GM18519 (cell line): ENCODE results near the gene CCDC195.
A peak's percentile ranks its signal among the peaks of the same experiment; 100 is the strongest.

Source experiments
- ATAC-seq: cut with Tn5 transposase; IDR thresholded peaks from one replicate; pipeline ENCODE4 v1.9.1; 2021; ENCODE audit warnings: mild to moderate bottlenecking, moderate library complexity; ENCODE audit not compliant: unreplicated experiment, low FRiP score

Gene CCDC195

DNA sequence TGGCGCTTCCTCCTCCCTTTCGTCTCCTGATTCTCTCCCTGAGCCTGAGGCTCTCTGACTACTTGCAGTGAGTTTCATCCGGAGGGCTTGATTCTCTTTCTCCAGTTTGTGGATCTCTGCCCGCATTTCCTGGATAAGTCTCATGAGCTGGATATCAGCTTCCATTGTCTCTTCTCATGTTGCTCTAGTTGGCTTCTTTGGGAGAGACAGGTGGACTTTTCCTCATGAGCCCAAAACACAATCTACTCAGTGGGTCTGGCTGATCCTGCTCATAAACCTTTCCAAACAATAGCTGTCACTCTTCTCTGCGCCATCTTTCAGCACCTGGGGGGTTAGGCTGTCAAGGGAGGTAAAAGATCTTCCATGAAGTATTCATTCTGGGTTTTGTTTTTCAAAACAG lies at the start of gene CCDC195:
Gene CCDC195 (minus strand): TSS at position 165 of the 400 bp plus-strand sequence. CDS start 0 bp downstream, at position 165.
- no peak for ATAC-seq

- peak; percentile 57 for ATAC-seq
Measured at GRCh38 chr2:224764565-224765236, 48.5 kb upstream of the CCDC195 start.

GRCh38 chr2:224757934-224758548 lies 41.9 kb upstream of the CCDC195 start:
- ATAC-seq: no peak

GRCh38 chr2:224753743-224754540 lies 37.8 kb upstream of the CCDC195 start:
- ATAC-seq: no peak

DNA sequence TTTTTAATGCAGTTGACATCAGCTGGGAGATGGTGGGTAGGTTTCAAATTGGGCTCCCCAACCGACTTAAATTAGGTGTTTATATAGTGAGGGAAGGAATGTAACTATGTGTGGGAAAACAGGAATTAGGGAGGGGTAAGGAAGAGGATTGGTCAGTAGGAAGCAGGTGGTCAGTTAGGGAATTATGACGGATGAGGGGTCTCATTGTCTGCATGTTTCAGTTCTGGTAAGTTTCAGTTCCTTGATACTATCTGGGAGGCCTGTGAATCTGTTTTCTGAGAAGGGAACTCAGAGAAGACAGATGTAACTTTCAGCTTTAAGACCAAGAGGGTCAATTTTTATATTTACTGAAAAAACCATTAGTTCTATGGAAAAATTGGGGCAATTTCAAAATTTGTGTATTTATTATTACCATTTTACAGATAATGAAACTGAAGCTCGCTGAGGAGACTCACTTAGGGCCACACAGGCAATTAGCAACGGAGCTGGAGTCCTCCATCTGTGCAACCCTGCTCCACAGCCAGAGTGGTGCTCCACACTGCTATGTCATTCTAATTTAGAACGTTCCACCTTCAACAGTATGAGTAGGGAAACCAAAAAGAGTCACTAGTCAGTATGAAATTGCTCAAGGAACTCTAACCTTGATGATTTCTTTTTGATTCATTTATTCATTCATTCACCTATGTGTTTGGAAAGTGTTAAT lies 36.0 kb upstream of the CCDC195 start:
- peak; percentile 61 for ATAC-seq

GRCh38 chr2:224749136-224749535 lies 33.0 kb upstream of the CCDC195 start:
- no peak for ATAC-seq

- no peak for ATAC-seq
Measured at GRCh38 chr2:224747765-224748164, 31.6 kb upstream of the CCDC195 start.

GRCh38 chr2:224736227-224736626 lies 20.1 kb upstream of the CCDC195 start:
- ATAC-seq: no peak

DNA sequence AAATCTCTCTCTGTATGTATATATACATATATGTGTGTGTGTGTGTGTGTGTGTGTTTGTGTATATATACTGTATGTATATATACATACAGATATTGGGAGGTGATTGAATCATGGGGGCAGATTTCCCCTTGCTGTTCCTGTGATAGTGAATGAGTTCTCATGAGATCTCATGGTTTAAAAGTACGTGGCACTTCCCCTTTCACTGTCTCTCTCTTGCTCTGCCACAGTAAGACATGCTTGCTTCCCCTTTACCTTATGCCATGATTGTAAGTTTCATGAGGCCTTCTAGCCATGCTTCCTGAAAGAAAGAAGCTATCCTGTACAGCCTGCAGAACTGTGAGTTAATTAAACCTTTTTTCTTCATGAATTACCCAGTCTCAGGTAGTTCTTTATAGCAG lies 18.8 kb upstream of the CCDC195 start:
- ATAC-seq: no peak

DNA sequence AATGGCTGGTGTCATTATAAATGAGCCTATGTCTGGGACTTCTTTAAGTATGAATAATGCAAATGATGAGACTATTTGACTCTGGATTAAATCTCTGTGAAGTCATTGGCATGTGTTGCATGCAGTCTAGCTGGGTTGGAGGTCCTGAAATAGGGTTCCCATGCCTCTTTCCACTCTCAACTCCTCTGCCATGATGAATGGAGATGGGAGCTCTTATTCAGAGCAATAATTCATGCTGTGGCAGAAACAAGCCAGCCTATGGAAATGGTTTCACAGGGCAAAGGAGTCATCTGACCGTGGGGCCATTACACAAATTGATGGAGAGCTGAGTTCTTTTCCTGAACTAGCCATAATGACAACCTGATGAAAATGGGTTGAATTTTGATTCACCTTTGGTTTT lies 15.5 kb upstream of the CCDC195 start:
- ATAC-seq: no peak

DNA sequence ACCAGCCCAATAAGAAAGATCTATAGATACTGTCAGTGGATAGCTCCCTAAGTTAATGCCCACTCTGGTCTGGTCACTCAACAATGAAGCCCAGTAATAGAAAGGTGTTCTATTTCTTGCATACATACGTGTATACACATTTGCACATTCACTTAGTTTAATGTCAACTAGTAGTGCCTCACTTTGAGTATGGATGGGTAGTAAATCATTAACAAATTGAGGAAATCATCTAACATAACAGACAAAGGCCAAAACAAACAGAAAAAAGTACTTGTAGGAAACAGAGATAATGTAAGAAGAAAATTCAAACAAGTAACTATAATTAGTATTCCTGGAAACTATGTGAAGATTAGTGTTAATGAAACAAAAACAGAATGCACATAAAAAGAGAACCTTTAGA lies 13.3 kb upstream of the CCDC195 start:
- ATAC-seq: no peak

- no peak for ATAC-seq
Measured at GRCh38 chr2:224724331-224724730, 8.2 kb upstream of the CCDC195 start.

GRCh38 chr2:224723586-224724217 lies 7.5 kb upstream of the CCDC195 start:
- ATAC-seq: peak; percentile 61

- ATAC-seq: no peak
Measured at GRCh38 chr2:224722770-224723169, 6.6 kb upstream of the CCDC195 start.

DNA sequence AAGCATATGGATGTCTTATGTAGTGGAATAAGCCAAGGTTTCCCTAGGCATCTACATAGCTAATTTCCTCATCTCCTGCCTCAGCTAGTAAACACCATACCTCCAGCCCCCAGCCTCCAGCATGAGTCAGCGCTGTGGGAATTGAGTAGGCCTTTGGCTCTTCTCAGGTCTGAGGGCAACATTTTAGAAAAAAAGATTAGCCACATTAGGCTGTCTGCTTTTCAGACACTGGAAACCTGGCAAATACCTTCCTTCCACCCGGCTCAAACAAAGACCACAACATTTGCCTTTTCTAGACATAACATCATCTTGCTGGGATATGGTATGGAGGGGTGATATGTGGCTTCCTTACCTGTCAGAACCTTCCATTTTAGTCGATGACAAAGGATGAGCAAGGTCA lies 6.1 kb upstream of the CCDC195 start:
- ATAC-seq: no peak

GRCh38 chr2:224716921-224717320 lies 756 bp upstream of the CCDC195 start:
- no peak for ATAC-seq

DNA sequence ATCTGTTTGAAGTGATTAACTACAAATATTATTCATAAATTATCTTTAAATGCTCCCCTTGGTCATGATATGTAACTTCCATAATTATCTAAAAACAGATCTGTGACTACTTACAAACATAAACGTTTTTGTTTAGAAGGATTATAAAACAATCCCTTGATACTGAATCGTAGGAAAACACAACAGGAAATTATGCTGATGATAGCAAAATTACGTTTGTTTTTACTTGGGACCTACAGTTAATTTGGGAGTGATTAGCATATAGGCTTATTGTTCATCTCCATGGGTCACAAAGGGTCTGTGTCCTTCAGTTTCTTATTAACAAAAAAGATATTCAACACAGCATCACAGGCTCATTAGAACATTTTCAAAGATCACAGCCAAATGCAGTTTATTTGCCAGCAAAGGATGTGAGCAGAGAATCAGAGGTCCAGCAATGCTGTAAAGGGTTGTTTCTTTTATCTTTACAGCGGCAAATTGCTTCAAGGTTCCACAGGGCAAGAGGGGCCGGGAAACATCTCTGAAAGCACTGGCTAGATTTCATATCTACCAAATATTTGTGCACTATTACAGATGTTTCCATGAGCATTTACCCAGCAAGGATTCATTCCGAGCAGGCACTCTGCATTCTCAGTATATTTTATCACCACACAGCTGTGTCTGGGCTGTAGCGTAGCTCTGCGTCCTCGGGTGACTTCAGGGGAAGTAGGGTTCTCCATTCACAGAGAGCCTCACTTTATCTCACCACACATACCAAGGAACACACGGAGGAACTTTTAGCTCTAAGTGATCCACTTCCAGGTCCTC lies 4.1 kb downstream of the CCDC195 start:
- ATAC-seq: no peak

- no peak for ATAC-seq
Measured at GRCh38 chr2:224711381-224711780, 4.8 kb downstream of the CCDC195 start.

- ATAC-seq: no peak
Measured at GRCh38 chr2:224709301-224709700, 6.9 kb downstream of the CCDC195 start.

DNA sequence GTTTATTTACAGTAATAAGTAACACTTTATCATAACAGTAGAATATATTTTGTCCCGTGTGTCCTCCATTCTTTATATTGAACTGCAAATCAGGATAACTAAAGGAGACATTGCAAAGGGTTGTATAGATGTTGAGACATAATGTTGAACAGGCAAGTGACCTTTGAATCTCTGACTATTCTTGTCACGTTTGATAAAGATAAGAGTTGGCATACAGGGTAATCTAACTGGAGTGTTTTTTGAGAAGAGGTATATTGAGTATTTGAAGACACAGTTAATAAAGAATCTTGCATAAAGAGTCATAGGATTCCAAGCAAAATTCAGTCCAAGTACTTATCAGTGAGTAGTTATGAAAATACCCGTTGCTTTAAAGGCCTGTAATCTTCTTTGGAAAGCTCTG lies 21.7 kb downstream of the CCDC195 start:
- no peak for ATAC-seq
